HG02885 (cell line): ENCODE measurements around the gene GNAI3.

Experiments used
- ATAC-seq: cut with Tn5 transposase; IDR thresholded peaks from one replicate; pipeline ENCODE4 v1.9.1; 2021; ENCODE audit warnings: mild to moderate bottlenecking; ENCODE audit not compliant: unreplicated experiment, poor library complexity

GNAI3 gene

GRCh38 chr1:109548321-109549267 is at the start of gene GNAI3:
Gene GNAI3 (plus strand): TSS chr1:109548615. CDS start chr1:109548721, 106 bp downstream.
- ATAC-seq = peak; percentile 91

- ATAC-seq = no peak
Measured at GRCh38 chr1:109499081-109499480, 49.3 kb upstream of the GNAI3 start.

GRCh38 chr1:109499661-109500536 is 48.5 kb upstream of the GNAI3 start:
- no peak for ATAC-seq

- no peak for ATAC-seq
Measured at GRCh38 chr1:109500941-109501381, 47.5 kb upstream of the GNAI3 start.

GRCh38 chr1:109501644-109502363 is 46.6 kb upstream of the GNAI3 start:
- no peak for ATAC-seq

GRCh38 chr1:109502364-109502851 is 46.0 kb upstream of the GNAI3 start:
- no peak for ATAC-seq

GRCh38 chr1:109503935-109504334 is 44.5 kb upstream of the GNAI3 start:
- no peak for ATAC-seq

GRCh38 chr1:109504974-109505373 is 43.4 kb upstream of the GNAI3 start:
- no peak for ATAC-seq

GRCh38 chr1:109508001-109508872 is 40.2 kb upstream of the GNAI3 start:
- no peak for ATAC-seq

GRCh38 chr1:109508873-109509175 is 39.6 kb upstream of the GNAI3 start:
- ATAC-seq = no peak

GRCh38 chr1:109509176-109510134 is 39.0 kb upstream of the GNAI3 start, which contains the start of gene AMIGO1:
Gene AMIGO1 (minus strand): TSS chr1:109509727. CDS start chr1:109508912, 815 bp downstream.
- ATAC-seq = peak; percentile 74

GRCh38 chr1:109513110-109513710 is 35.2 kb upstream of the GNAI3 start:
- no peak for ATAC-seq

GRCh38 chr1:109514846-109515245 is 33.6 kb upstream of the GNAI3 start:
- no peak for ATAC-seq

- ATAC-seq = no peak
Measured at GRCh38 chr1:109516872-109517271, 31.5 kb upstream of the GNAI3 start.

GRCh38 chr1:109517337-109517736 is 31.1 kb upstream of the GNAI3 start:
- ATAC-seq = no peak

- no peak for ATAC-seq
Measured at GRCh38 chr1:109521002-109521951, 27.1 kb upstream of the GNAI3 start.

- ATAC-seq = no peak
Measured at GRCh38 chr1:109522026-109522425, 26.4 kb upstream of the GNAI3 start.
